ENCODE measurements around the gene SLC43A2.
"Not testable (repeated sequence)": the region's sequence is repeated elsewhere in the genome, so short reads cannot be mapped to it uniquely, and the experiment has no call there.

SLC43A2 gene

GRCh38 chr17:1535737-1536136 is 92.9 kb downstream of the SLC43A2 start:
- DNase-seq = no peak

DNA sequence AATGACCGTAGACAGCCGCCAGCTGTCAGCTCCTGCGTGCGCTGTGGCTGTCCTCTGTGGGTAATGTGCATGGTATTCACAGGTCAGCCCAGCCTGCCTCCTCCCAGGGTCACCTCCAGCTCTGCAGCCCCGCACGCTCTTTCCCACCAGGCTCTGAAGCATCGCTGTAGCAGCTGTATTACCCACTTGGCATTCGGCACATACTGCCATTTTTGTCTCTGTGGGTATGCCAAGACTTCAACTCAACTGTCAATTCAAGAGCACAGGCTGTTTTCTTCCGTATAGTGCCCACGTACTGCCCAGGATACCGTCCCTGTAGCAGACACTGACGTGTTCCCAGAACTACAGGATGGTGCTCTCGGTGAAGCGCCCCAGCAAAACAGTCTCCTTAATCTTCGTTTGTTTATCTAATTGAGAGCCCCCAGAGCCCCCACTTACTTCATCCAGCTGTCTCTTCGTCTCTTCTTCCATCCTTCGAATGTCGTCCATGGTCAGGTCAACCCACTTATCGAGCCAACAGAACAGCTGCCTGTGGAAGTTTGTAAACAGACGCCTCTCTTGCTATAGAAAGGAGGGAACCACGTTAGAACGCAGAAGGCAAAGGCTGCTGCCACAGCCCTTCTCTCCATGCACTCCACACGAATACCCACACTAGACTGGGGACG is 94.8 kb downstream of the SLC43A2 start:
- DNase-seq = no peak

- no peak for DNase-seq
Observed at GRCh38 chr17:1532836-1533602, 95.6 kb downstream of the SLC43A2 start.

- DNase-seq = no peak
Observed at GRCh38 chr17:1529863-1530262, 98.8 kb downstream of the SLC43A2 start.

DNA sequence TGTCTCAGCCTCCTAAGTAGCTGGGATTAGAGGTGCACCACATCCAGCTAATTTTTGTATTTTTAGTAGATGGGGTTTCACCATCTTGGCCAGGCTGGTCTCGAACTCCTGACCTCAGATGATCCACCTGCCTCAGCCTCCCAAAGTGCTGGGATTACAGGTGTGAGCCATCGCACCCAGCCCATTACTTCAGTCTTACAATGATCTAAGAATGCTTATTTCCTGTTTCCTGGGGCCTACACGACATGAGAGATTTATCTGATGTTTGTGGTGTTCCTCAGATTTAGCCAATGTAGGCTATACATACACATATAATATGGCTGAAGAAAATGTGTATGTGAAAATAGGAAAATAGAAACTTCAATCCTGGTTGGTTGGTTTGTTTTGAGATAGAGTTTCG is 101.8 kb downstream of the SLC43A2 start:
- not testable (repeated sequence) for DNase-seq

- DNase-seq = no peak
Observed at GRCh38 chr17:1522626-1523025, 106.0 kb downstream of the SLC43A2 start.

DNA sequence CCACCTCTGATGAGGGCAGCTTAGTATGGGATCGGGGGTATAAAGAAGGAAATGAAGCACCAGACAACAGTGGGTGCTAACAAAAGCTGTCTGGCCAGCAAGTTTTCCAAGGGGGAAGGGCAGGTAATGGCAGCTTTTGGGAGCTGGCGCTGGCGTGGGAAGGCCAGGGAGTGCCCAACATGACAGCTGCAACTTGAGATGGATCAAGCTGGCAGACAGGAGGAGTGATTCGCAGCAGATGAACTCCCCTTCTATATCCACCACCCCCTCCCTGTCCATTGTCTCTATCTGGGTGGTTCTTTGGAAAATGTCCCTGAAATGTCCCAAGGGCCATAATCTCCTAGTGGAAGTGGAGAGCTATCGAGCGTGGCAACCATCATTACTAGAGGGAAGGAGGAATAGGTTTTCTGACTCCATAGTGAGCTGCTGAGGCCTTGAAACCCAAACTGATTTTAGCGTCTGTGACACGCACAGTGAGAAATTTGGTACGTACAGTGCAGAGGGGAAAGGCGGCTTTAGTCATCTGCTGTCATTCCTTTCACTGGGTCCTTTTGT is 107.5 kb downstream of the SLC43A2 start:
- no peak for DNase-seq

DNA sequence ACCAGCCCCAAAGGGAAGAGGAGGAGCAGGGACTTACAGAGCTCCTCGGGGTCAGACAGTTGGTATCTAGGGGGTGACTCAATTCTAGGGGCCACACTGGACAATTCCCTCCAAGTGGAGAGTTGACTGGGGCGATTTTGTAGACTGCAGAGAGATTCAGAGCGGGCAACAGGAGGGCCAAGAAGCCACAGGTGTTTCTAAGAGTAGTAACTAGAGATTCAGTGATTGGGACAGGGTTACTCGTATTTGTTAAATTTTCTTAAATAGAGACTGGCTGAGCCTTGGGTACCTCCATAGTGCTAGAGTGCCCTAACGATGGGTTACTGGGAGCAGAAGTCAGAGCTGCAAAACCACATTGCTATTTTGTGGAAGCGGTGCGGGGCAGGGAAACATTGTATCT is 109.0 kb downstream of the SLC43A2 start:
- DNase-seq = no peak

Measured in C1 segment of cervical spinal cord (tissue), 14 donors.